Inflammatory macrophage (primary cell): Measurements from ENCODE around the gene CFDP1.

Experiments used
- DNase-seq, 2 donors: peaks; one replicate each; pipeline ENCODE4 v3.0.0-alpha.2; 2020 to 2022

The CFDP1 gene

GRCh38 chr16:75371171-75371570 lies 62.1 kb downstream of the CFDP1 start:
- DNase-seq: no peak

- DNase-seq: no peak
These were observed 69.0 kb downstream of the CFDP1 start for GRCh38 chr16:75364286-75364791.

- DNase-seq: no peak
These were observed 70.5 kb downstream of the CFDP1 start for GRCh38 chr16:75362846-75363245.

- DNase-seq: peak in 1 of 2 donors; percentile 6
These were observed 71.4 kb downstream of the CFDP1 start for GRCh38 chr16:75361936-75362335.

- DNase-seq: no peak
These were observed 79.1 kb downstream of the CFDP1 start for GRCh38 chr16:75354170-75354569.

- DNase-seq: no peak
These were observed 82.1 kb downstream of the CFDP1 start for GRCh38 chr16:75351183-75351582.

GRCh38 chr16:75345711-75346110 lies 87.6 kb downstream of the CFDP1 start:
- DNase-seq: no peak

- DNase-seq: no peak
These were observed 89.4 kb downstream of the CFDP1 start for GRCh38 chr16:75343941-75344340.

GRCh38 chr16:75343286-75343685 lies 90.0 kb downstream of the CFDP1 start:
- no peak for DNase-seq

- no peak for DNase-seq
These were observed 90.9 kb downstream of the CFDP1 start for GRCh38 chr16:75342308-75342811.

GRCh38 chr16:75341564-75342307 lies 91.6 kb downstream of the CFDP1 start:
- no peak for DNase-seq

- DNase-seq: no peak
These were observed 92.4 kb downstream of the CFDP1 start for GRCh38 chr16:75340741-75341491.

GRCh38 chr16:75337430-75337829 lies 95.9 kb downstream of the CFDP1 start:
- no peak for DNase-seq

- no peak for DNase-seq
These were observed 96.8 kb downstream of the CFDP1 start for GRCh38 chr16:75336521-75336920.

- peak; percentile 19 to 40 for DNase-seq
These were observed 99.6 kb downstream of the CFDP1 start for GRCh38 chr16:75333721-75334163.

GRCh38 chr16:75329943-75330342 lies 103.4 kb downstream of the CFDP1 start:
- no peak for DNase-seq

GRCh38 chr16:75326333-75326732 lies 107.0 kb downstream of the CFDP1 start:
- DNase-seq: no peak

GRCh38 chr16:75323933-75324332 lies 109.4 kb downstream of the CFDP1 start:
- DNase-seq: no peak

GRCh38 chr16:75323198-75323597 lies 110.1 kb downstream of the CFDP1 start:
- no peak for DNase-seq

- no peak for DNase-seq
These were observed 110.6 kb downstream of the CFDP1 start for GRCh38 chr16:75322740-75323139.

GRCh38 chr16:75320435-75320834 lies 112.9 kb downstream of the CFDP1 start:
- DNase-seq: no peak

GRCh38 chr16:75319513-75320411 lies 113.5 kb downstream of the CFDP1 start:
- DNase-seq: no peak

- DNase-seq: no peak
These were observed 114.6 kb downstream of the CFDP1 start for GRCh38 chr16:75318737-75319136.
